ENCODE results near the gene RGS12. TPM values are rescaled to one million over a fixed set of nuclear protein-coding genes. Genes with fewer than 3 reads are reported as not detected.

RGS12 gene
- total and polyA plus RNA-seq, 2 experiments from 2014 or later, result 40.1 to 45.0 TPM

GRCh38 chr4:3290476-3290875 is 2.3 kb upstream of the RGS12 start:
- no peak for DNase-seq (ENCODE audit: low read depth in 1 of 2, low spot score in 1 of 2)
- Histone ChIP-seq H3K4me1 (ENCODE audit: low read depth) (peaks cover 12% of the 10 kb centered on the region), H3K27ac (no peak overlapping the region), H3K9me3 (ENCODE audit: low read depth) (no peaks in the 10 kb centered on the region), H3K4me3 (no peak overlapping the region), H3K36me3 (no peaks in the 10 kb centered on the region), H3K27me3 (no peaks in the 10 kb centered on the region)
- TF ChIP-seq CTCF (IDR thresholded peaks at IDR 0.05; ENCODE audit: low read depth, low read length), result no peak

DNA sequence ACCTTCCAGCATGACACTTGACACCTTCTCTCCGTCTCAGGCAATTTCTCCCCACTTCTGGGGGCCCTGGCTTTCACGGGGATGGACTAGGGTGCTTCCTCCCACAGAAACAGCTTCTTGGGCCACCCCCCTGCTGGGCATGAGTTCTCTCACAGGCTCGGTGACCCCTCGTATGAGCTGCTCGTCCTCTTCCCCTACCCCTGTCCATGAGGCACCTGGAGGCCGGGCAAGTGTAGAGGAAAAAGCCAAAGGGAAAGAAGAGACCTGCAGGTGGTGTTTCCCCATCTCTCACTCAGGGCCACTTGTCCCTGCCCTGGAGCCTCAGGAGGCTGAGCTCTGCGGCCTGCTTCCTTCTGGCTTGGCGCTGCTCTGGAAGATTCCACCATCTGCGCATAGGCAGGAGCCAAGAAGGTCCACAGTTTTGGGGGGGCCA is 1.9 kb upstream of the RGS12 start:
- DNase-seq (ENCODE audit: low read depth in 1 of 2, low spot score in 1 of 2), result no peak
- H3K4me3 ChIP-seq, result no peak overlapping the region
- H3K36me3 ChIP-seq, result no peaks in the 10 kb centered on the region
- no peak overlapping the region for H3K27ac ChIP-seq
- H3K4me1 ChIP-seq (ENCODE audit: low read depth), result peaks cover 12% of the 10 kb centered on the region
- H3K9me3 ChIP-seq (ENCODE audit: low read depth), result no peaks in the 10 kb centered on the region
- TF ChIP-seq CTCF (IDR thresholded peaks at IDR 0.05; ENCODE audit: low read depth, low read length), result no peak
- H3K27me3 ChIP-seq, result no peaks in the 10 kb centered on the region

DNA sequence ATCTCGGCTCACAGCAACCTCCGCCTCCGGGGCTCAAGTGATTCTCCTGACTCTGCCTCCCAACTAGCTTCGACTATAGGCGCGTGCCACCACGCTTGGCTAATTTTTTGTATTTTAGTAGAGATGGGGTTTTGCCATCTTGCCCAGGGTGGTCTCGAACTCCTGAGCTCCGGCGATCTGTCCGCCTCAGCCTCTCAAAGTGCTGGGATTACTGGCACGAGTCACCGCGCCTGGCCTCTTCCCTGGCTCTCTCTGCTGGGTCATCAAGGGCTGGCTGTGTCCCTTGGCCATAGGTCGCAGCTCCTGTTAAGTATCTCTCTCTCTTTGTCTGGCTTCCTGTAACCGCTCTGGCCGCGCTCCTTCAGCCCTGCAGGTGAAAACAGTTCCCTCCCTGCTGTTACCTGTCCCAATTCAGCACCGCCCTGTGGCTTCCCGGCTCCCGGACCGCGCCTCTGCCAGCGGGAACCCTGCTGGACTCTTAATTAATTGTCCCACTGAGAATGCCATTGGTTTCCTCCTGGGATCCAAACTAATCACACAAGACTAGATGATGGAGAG is 1.3 kb upstream of the RGS12 start:
- Histone ChIP-seq H3K27me3 (no peaks in the 10 kb centered on the region), H3K4me3 (peak overlapping the region; percentile 52), H3K36me3 (no peaks in the 10 kb centered on the region), H3K9me3 (ENCODE audit: low read depth) (no peaks in the 10 kb centered on the region), H3K27ac (no peak overlapping the region), H3K4me1 (ENCODE audit: low read depth) (peaks cover 12% of the 10 kb centered on the region)
- no peak for TF ChIP-seq CTCF (IDR thresholded peaks at IDR 0.05; ENCODE audit: low read depth, low read length)
- peak in 1 of 2 donors; percentile 32 for DNase-seq (ENCODE audit: low read depth in 1 of 2, low spot score in 1 of 2)

GRCh38 chr4:3291969-3292570 is 751 bp upstream of the RGS12 start:
- no peaks in the 10 kb centered on the region for H3K27me3 ChIP-seq
- peak overlapping the region; percentile 35 for H3K27ac ChIP-seq
- no peaks in the 10 kb centered on the region for H3K9me3 ChIP-seq (ENCODE audit: low read depth)
- peaks cover 18% of the 10 kb centered on the region for H3K4me1 ChIP-seq (ENCODE audit: low read depth)
- DNase-seq (ENCODE audit: low read depth in 1 of 2, low spot score in 1 of 2), result peak; percentile 42 to 65
- no peak for TF ChIP-seq CTCF (IDR thresholded peaks at IDR 0.05; ENCODE audit: low read depth, low read length)
- no peaks in the 10 kb centered on the region for H3K36me3 ChIP-seq
- H3K4me3 ChIP-seq, result peak overlapping the region; percentile 52

DNA sequence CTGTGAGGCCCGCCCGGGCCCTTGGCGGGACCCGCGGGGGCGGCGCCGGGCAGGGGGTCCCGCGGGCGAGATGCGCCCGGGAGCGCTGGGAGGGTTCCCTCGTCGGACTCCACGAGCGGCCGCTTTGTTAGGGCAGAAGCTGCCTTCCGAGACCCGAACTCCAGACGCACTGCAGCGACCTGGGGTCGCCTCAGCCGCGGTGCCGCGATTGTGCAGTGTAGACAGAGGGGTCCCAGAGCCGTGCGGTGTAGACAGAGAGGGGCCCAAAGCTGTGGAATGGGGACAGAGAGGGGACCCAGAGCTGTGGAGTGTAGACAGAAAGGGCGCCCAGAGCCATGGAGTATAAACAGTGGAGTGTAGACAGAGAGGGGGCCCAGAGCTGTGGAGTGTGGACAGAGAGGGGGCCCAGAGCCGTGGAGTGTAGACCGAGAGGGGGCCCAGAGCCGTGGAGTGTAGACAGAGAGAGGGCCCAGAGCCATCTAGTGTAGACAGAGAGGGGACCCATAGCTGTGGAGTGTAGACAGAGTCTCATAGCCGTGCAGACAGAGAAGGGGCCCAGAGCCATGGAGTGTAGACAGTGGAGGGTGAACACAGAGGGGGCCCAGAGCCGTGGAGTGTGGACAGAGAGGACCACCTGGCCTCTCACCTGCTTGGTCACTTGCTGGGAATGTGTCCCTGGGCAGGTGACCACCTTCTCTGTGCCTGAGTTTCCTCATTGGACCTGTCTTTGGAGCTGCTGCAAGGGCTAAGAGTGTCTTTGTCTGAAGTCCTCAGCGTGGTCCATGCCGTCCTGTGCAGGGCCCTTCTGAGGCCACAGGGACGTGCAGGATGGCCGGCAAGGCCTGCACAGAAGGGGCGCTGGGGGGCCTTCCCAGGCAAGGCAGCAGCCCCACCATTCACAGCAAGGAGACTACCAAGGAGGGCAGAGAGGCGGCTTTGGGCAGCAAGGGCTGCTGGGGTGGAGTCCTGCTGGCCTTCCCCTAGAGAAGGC is 875 bp downstream of the RGS12 start:
- no peak for DNase-seq (ENCODE audit: low read depth in 1 of 2, low spot score in 1 of 2)
- Histone ChIP-seq H3K27ac (no peak overlapping the region), H3K4me3 (peak overlapping the region; percentile 54), H3K36me3 (no peaks in the 10 kb centered on the region), H3K4me1 (ENCODE audit: low read depth) (peaks cover 32% of the 10 kb centered on the region), H3K9me3 (ENCODE audit: low read depth) (no peaks in the 10 kb centered on the region), H3K27me3 (no peaks in the 10 kb centered on the region)
- TF ChIP-seq CTCF (IDR thresholded peaks at IDR 0.05; ENCODE audit: low read depth, low read length), result no peak

All from cardiac muscle cell (in vitro differentiated cells and primary cell).